ENCODE results near the gene GATAD2A. TPM values are rescaled to one million over a fixed set of nuclear protein-coding genes. Genes with fewer than 3 reads are reported as not detected.

The GATAD2A gene
- total and polyA plus RNA-seq, 4 donors, result 7.1 to 23.7 (median 18.2) TPM

DNA sequence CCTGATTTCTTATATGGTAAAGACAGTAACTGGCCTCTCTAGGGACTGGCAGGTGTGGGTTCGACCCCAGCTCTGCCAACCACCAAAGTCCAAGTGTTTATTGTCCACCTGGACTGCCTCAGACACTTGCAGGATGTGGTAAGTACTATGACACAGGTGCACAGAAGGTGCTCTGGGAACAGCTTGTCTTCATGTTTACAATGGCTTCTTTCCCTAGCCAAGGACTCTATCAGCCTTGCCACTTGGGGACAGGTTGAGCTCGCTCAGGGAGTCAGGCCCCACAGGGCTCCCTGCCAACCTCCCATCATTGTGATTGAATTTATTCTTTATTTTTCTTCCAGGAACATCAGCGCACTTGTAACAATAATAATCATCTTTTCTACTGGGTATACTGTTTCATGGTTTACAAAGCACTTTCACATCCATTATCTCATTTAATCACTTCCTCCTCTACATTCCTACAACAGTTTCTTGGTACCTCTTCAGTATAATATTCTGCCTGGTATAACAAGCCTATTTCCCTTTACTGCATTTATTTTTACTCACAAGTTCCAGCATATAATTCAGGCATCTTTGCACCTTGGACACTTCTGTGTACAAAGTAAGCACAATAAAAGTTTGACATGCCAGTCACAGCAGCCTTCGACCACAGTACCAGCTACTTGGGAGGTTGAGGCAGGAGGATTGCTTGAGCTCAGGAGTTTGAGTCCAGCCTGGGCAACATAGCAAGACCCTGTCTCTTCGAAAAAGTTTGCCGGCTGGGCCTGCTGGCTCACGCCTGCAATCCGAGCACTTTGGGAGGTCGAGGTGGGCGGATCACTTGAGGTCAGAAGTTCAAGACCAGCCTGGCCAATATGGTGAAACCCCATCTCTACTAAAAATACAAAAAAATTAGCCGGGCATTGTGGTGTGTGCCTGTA lies 24.2 kb upstream of the GATAD2A start:
- H3K9ac ChIP-seq (ENCODE audit: low read depth in 1 of 2, low read length in 2 of 2), result no peak overlapping the region
- H3K4me3 ChIP-seq (ENCODE audit: low read depth in 1 of 3, low read length in 3 of 3), result no peak overlapping the region
- no peaks in the 10 kb centered on the region for H3K36me3 ChIP-seq (ENCODE audit: control insufficient read depth in 4 of 4, insufficient read depth in 3 of 4, low read depth in 1 of 4, low read length in 3 of 4)
- no peak overlapping the region for H3K27ac ChIP-seq (ENCODE audit: low read depth in 1 of 2, low read length in 2 of 2)
- 77% methylated on average over 11 of the region's 11 CpGs for WGBS
- H3K27me3 ChIP-seq (ENCODE audit: control insufficient read depth in 4 of 4, insufficient read depth in 4 of 4, low read length in 3 of 4), result no peaks in the 10 kb centered on the region
- DNase-seq (ENCODE audit: low spot score), result no peak
- TF ChIP-seq HNF4A (conservative IDR thresholded peaks at IDR 0.05) (no peak), RXRA (IDR thresholded peaks at IDR 0.05) (no peak), HNF4G (IDR thresholded peaks at IDR 0.05) (no peak), TAF1 (conservative IDR thresholded peaks at IDR 0.05) (no peak), RAD21 (IDR thresholded peaks at IDR 0.05) (no peak), JUND (IDR thresholded peaks at IDR 0.05) (no peak)
- TF ChIP-seq, protein P1, sequence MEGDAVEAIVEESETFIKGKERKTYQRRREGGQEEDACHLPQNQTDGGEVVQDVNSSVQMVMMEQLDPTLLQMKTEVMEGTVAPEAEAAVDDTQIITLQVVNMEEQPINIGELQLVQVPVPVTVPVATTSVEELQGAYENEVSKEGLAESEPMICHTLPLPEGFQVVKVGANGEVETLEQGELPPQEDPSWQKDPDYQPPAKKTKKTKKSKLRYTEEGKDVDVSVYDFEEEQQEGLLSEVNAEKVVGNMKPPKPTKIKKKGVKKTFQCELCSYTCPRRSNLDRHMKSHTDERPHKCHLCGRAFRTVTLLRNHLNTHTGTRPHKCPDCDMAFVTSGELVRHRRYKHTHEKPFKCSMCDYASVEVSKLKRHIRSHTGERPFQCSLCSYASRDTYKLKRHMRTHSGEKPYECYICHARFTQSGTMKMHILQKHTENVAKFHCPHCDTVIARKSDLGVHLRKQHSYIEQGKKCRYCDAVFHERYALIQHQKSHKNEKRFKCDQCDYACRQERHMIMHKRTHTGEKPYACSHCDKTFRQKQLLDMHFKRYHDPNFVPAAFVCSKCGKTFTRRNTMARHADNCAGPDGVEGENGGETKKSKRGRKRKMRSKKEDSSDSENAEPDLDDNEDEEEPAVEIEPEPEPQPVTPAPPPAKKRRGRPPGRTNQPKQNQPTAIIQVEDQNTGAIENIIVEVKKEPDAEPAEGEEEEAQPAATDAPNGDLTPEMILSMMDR (IDR thresholded peaks at IDR 0.05; ENCODE audit: low read depth, low read length, missing input control), result no peak
- TF ChIP-seq, protein P2, sequence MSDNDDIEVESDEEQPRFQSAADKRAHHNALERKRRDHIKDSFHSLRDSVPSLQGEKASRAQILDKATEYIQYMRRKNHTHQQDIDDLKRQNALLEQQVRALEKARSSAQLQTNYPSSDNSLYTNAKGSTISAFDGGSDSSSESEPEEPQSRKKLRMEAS (IDR thresholded peaks at IDR 0.05), result no peak
- H3K9me3 ChIP-seq (ENCODE audit: control insufficient read depth in 4 of 4, low read length in 3 of 4), result no peaks in the 10 kb centered on the region
- H3K4me1 ChIP-seq (ENCODE audit: control insufficient read depth in 4 of 4, insufficient read depth in 4 of 4, low read length in 3 of 4), result peaks cover 0 to 5% (median 3%) of the 10 kb centered on the region in 4 donors

DNA sequence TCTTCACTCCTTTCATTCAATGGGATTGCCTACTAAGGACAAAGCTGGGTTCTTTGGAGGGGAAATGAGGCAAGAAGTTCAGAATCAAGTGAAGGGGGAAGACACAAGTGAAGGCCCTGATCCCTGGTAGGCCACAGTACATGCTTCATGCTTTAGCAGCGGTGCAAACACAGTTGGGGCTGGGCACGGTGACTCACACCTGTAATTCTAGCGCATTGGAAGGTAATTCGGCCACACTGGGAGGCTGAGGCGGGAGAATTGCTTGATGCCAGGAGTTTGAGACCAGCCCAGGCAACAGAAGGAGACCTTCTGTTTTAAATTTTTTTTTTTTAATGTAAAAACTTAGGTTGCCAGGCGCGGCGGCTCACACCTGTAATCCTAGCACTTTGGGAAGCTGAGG lies 23.4 kb upstream of the GATAD2A start:
- H3K4me3 ChIP-seq (ENCODE audit: low read depth in 1 of 3, low read length in 3 of 3), result no peak overlapping the region
- no peaks in the 10 kb centered on the region for H3K9me3 ChIP-seq (ENCODE audit: control insufficient read depth in 4 of 4, low read length in 3 of 4)
- no peaks in the 10 kb centered on the region for H3K36me3 ChIP-seq (ENCODE audit: control insufficient read depth in 4 of 4, insufficient read depth in 3 of 4, low read depth in 1 of 4, low read length in 3 of 4)
- DNase-seq (ENCODE audit: low spot score), result no peak
- peaks cover 3 to 12% (median 9%) of the 10 kb centered on the region in 4 donors for H3K4me1 ChIP-seq (ENCODE audit: control insufficient read depth in 4 of 4, insufficient read depth in 4 of 4, low read length in 3 of 4)
- H3K27me3 ChIP-seq (ENCODE audit: control insufficient read depth in 4 of 4, insufficient read depth in 4 of 4, low read length in 3 of 4), result no peaks in the 10 kb centered on the region
- no peak overlapping the region for H3K9ac ChIP-seq (ENCODE audit: low read depth in 1 of 2, low read length in 2 of 2)
- H3K27ac ChIP-seq (ENCODE audit: low read depth in 1 of 2, low read length in 2 of 2), result no peak overlapping the region
- TF ChIP-seq NR2F2 (IDR thresholded peaks at IDR 0.05) (no peak), HNF4A (conservative IDR thresholded peaks at IDR 0.05) (no peak), RXRA (IDR thresholded peaks at IDR 0.05) (no peak), YY1 (IDR thresholded peaks at IDR 0.05) (no peak), SP1 (IDR thresholded peaks at IDR 0.05) (no peak), HNF4G (IDR thresholded peaks at IDR 0.05) (no peak), RAD21 (IDR thresholded peaks at IDR 0.05) (no peak), EGR1 (IDR thresholded peaks at IDR 0.05; ENCODE audit: low read depth in 2 of 2) (no peak), JUND (IDR thresholded peaks at IDR 0.05) (no peak), GABPA (IDR thresholded peaks at IDR 0.05 in 1 of 2, conservative IDR thresholded peaks at IDR 0.05 in 1 of 2) (no peak), FOXA1 (IDR thresholded peaks at IDR 0.05) (no peak), TAF1 (conservative IDR thresholded peaks at IDR 0.05) (no peak), FOXA2 (IDR thresholded peaks at IDR 0.05) (no peak)
- TF ChIP-seq, protein P3, sequence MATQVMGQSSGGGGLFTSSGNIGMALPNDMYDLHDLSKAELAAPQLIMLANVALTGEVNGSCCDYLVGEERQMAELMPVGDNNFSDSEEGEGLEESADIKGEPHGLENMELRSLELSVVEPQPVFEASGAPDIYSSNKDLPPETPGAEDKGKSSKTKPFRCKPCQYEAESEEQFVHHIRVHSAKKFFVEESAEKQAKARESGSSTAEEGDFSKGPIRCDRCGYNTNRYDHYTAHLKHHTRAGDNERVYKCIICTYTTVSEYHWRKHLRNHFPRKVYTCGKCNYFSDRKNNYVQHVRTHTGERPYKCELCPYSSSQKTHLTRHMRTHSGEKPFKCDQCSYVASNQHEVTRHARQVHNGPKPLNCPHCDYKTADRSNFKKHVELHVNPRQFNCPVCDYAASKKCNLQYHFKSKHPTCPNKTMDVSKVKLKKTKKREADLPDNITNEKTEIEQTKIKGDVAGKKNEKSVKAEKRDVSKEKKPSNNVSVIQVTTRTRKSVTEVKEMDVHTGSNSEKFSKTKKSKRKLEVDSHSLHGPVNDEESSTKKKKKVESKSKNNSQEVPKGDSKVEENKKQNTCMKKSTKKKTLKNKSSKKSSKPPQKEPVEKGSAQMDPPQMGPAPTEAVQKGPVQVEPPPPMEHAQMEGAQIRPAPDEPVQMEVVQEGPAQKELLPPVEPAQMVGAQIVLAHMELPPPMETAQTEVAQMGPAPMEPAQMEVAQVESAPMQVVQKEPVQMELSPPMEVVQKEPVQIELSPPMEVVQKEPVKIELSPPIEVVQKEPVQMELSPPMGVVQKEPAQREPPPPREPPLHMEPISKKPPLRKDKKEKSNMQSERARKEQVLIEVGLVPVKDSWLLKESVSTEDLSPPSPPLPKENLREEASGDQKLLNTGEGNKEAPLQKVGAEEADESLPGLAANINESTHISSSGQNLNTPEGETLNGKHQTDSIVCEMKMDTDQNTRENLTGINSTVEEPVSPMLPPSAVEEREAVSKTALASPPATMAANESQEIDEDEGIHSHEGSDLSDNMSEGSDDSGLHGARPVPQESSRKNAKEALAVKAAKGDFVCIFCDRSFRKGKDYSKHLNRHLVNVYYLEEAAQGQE (IDR thresholded peaks at IDR 0.05), result no peak
- TF ChIP-seq, protein P2 (IDR thresholded peaks at IDR 0.05), result no peak
- TF ChIP-seq, protein P1 (IDR thresholded peaks at IDR 0.05; ENCODE audit: low read depth, low read length, missing input control), result no peak
- TF ChIP-seq, protein P4, sequence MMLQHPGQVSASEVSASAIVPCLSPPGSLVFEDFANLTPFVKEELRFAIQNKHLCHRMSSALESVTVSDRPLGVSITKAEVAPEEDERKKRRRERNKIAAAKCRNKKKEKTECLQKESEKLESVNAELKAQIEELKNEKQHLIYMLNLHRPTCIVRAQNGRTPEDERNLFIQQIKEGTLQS (IDR thresholded peaks at IDR 0.05), result no peak
- TF ChIP-seq, protein P5, sequence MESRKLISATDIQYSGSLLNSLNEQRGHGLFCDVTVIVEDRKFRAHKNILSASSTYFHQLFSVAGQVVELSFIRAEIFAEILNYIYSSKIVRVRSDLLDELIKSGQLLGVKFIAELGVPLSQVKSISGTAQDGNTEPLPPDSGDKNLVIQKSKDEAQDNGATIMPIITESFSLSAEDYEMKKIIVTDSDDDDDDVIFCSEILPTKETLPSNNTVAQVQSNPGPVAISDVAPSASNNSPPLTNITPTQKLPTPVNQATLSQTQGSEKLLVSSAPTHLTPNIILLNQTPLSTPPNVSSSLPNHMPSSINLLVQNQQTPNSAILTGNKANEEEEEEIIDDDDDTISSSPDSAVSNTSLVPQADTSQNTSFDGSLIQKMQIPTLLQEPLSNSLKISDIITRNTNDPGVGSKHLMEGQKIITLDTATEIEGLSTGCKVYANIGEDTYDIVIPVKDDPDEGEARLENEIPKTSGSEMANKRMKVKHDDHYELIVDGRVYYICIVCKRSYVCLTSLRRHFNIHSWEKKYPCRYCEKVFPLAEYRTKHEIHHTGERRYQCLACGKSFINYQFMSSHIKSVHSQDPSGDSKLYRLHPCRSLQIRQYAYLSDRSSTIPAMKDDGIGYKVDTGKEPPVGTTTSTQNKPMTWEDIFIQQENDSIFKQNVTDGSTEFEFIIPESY (IDR thresholded peaks at IDR 0.05), result no peak
- WGBS, result 93% methylated on average over 8 of the region's 8 CpGs
